ENCODE results near the gene LEPROT. TPM values are rescaled to one million over a fixed set of nuclear protein-coding genes. Genes with fewer than 3 reads are reported as not detected.
"Not testable (repeated sequence)": the region's sequence is repeated elsewhere in the genome, so short reads cannot be mapped to it uniquely, and the experiment has no call there.

Gene LEPROT
- total and polyA plus RNA-seq, 8 donors, result 114 to 132 (median 118) TPM

DNA sequence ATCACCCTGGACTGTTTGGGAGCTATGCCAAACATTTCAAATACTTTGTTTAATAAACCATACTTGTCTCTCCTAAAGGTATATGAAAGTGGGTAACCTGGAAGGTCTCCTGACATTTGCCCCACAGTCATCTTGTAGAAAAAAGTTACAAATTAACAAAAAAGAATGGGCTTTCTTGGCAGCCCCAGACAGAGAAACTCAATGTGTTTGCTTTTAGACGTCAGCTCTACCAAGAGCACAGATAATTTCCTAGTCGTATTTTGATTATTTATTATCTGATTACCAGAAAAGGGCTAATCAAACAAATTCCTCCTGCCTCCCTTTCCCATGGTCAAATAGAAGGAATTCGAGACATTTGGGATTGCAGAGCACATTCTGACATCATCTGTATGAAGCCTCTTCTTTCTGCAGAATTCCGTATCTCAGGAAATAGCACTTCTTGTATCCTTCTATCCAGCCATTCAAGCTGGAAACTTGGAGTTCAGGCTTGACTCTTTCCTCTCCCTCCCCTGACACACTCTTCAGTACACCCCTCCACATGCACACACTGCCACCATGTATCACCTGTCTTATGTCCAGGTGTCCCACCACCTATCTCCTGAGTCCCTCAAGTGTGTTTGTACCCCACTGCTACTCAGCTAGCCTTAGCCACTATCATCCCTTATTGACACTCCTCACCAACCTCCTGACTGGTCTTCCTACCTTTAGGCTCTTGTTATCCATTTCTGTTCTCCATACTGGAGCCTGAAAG is 42.8 kb upstream of the LEPROT start:
- H3K4me1 ChIP-seq, result no peaks in the 10 kb centered on the region

DNA sequence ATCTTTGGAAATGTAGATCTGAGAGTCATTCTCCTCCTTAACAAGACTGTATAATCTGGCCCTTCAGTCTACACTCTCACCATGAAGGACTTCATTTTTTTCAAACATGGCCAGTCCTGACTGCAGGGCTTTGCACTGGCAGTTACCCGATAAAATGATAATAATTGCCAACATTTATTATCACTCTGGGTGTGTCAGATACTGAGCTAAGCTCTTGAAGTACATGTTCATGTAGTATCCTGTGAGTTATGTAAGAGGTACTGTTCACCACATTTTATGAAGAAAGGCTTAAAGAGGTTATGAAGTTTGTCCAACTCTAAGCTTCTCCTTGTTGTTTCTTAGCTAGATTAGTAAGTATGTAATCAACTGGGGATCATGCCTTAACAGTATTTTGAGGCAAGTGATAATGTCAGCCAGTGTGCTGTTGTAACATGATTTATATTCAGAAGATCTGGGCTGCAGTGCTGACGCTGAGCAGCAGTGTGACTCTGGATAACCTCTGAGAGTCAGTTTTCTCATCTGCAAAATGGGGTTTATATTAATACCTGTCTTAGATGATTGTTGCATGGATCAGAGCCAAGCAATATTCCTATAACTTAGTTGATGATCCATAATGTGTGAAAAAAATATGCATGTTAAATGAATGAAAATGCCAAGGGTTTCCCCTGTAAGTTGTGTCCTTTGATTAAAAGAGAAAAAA is 42.1 kb upstream of the LEPROT start:
- Histone ChIP-seq H3K27me3 (no peaks in the 10 kb centered on the region), H3K4me1 (no peaks in the 10 kb centered on the region), H3K9me3 (no peaks in the 10 kb centered on the region), H3K36me3 (no peaks in the 10 kb centered on the region), H3K4me3 (no peak overlapping the region), H3K27ac (no peak overlapping the region)
- DNase-seq, result no peak
- ATAC-seq, result no peak
- intact Hi-C loops (cut with DNase I), result no loop called here
- TF ChIP-seq, protein P1, sequence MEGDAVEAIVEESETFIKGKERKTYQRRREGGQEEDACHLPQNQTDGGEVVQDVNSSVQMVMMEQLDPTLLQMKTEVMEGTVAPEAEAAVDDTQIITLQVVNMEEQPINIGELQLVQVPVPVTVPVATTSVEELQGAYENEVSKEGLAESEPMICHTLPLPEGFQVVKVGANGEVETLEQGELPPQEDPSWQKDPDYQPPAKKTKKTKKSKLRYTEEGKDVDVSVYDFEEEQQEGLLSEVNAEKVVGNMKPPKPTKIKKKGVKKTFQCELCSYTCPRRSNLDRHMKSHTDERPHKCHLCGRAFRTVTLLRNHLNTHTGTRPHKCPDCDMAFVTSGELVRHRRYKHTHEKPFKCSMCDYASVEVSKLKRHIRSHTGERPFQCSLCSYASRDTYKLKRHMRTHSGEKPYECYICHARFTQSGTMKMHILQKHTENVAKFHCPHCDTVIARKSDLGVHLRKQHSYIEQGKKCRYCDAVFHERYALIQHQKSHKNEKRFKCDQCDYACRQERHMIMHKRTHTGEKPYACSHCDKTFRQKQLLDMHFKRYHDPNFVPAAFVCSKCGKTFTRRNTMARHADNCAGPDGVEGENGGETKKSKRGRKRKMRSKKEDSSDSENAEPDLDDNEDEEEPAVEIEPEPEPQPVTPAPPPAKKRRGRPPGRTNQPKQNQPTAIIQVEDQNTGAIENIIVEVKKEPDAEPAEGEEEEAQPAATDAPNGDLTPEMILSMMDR (IDR thresholded peaks at IDR 0.05), result no peak

More for the DNA sequence above, 42.8 kb upstream of the LEPROT start:
- no peak for DNase-seq
- no peak for ATAC-seq
- intact Hi-C loops (cut with DNase I), result no loop called here
- H3K36me3 ChIP-seq, result no peaks in the 10 kb centered on the region
- TF ChIP-seq, protein P1 (IDR thresholded peaks at IDR 0.05), result no peak
- H3K27ac ChIP-seq, result no peak overlapping the region
- no peaks in the 10 kb centered on the region for H3K27me3 ChIP-seq
- no peaks in the 10 kb centered on the region for H3K9me3 ChIP-seq
- no peak overlapping the region for H3K4me3 ChIP-seq

DNA sequence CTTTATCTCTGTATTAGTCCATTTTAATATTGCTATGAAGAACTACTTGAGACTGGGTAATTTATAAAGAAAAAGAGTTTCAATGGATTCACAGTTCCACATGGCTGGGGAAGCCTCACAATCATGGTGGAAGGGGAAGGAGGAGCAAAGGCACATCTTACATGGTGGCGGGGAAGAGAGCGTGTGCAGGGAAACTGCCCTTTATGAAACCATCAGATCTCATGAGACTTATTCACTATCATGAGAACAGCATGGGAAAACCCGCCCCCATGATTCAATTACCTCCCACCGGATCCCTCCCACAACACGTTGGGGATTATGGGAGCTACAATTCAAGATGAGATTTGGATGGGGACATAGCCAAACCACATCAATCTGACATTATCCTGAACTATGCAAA is 36.0 kb upstream of the LEPROT start:
- H3K4me3 ChIP-seq; DNase-seq; H3K9me3 ChIP-seq; H3K4me1 ChIP-seq; intact Hi-C loops (cut with DNase I); H3K27me3 ChIP-seq; H3K36me3 ChIP-seq; ATAC-seq; H3K27ac ChIP-seq: not testable (repeated sequence)

DNA sequence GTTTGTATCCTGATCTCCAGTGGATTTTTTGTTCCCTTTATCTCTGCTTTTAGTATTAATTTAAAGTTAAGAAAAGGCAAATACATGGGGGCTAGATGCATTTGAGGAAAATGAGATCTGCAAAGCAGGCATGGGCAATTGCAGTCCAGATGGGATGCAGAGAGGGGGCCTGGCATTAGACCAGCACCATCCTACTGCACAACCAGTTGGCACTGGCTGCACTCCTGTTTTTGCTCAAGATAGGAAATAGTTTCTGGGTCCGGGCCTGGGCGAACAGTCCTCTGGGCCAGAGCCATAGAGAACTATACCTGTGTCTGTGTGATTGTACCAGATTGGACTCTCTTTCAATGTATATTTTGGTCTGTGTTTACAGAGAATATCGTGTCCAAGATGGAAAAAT is 34.0 kb upstream of the LEPROT start:
- TF ChIP-seq, protein P1 (IDR thresholded peaks at IDR 0.05), result no peak
- ATAC-seq (no peak), DNase-seq (no peak)
- Histone ChIP-seq H3K9me3 (no peaks in the 10 kb centered on the region), H3K4me3 (no peak overlapping the region), H3K36me3 (no peaks in the 10 kb centered on the region), H3K27me3 (no peaks in the 10 kb centered on the region), H3K4me1 (no peaks in the 10 kb centered on the region), H3K27ac (no peak overlapping the region)
- intact Hi-C loops (cut with DNase I), result no loop called here

DNA sequence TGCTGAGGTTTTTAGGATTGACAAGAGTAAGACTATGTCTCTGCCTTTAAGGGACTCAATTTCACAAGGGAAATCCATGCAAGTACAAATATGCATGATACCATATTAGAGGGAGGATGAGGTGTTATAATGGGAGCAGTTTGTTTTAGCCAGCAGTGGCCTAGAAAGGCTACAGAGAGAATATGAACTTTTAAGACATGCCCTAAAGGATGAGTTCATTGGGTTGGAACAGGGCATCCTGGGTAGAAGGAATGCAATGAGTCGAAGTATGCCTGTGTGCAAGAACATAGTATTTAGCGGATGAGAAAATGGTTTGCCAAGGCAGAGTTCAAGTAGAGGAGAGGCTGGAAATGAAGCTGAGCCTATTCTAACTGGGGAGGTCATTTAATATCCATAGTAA is 32.6 kb upstream of the LEPROT start:
- ATAC-seq, result no peak
- Histone ChIP-seq H3K9me3 (no peaks in the 10 kb centered on the region), H3K27ac (no peak overlapping the region), H3K4me1 (no peaks in the 10 kb centered on the region), H3K27me3 (no peaks in the 10 kb centered on the region), H3K4me3 (no peak overlapping the region), H3K36me3 (no peaks in the 10 kb centered on the region)
- no peak for DNase-seq
- TF ChIP-seq, protein P1 (IDR thresholded peaks at IDR 0.05), result no peak
- intact Hi-C loops (cut with DNase I), result no loop called here
